GM21528 (cell line): ENCODE data around the gene XIRP1.

Experiments used
- ATAC-seq: cut with Tn5 transposase; IDR thresholded peaks from one replicate; pipeline ENCODE4 v1.9.1; 2021; ENCODE audit warnings: mild to moderate bottlenecking, moderate library complexity; ENCODE audit not compliant: unreplicated experiment, low FRiP score

XIRP1 gene

GRCh38 chr3:39146083-39146501, 46.3 kb downstream of the XIRP1 start:
- ATAC-seq: no peak

- ATAC-seq: no peak
Measured at GRCh38 chr3:39144748-39145380, 47.5 kb downstream of the XIRP1 start.

DNA sequence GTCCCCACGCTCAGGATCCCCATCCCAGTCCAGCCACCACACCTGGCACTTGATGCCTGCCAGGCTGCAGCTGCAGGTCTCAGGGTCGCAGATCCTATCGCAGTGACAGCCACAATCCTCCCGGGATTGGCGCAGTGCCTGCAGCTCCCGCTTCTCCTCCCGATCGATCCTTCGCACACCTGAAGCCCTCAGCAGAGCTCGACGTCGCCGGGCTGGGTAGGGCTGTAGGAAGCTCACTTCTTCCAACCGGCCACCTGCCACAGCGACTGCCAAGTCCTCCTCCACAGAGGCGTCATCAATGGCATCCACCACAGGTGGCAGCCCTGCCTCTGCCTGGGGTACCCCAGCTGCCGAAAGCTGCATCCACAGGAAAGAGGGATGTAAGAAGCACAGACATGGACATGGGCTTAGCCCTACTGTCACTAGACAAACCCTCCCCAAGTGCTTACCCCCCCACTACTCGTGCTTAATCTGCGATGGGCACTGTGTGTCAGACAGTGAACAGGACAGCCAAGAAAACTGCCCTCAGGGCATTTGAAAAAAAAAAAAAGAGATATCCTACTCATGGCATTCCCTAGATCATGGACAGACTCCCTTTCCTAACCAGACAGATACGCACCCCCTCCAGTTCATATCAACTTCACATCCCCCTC, 48.2 kb downstream of the XIRP1 start:
- ATAC-seq: no peak

GRCh38 chr3:39143051-39143885, 49.1 kb downstream of the XIRP1 start:
- ATAC-seq: no peak

GRCh38 chr3:39142067-39142466, 50.3 kb downstream of the XIRP1 start:
- ATAC-seq: no peak

GRCh38 chr3:39141171-39141995, 51.0 kb downstream of the XIRP1 start:
- no peak for ATAC-seq

- ATAC-seq: no peak
Measured at GRCh38 chr3:39140341-39140971, 51.9 kb downstream of the XIRP1 start.

DNA sequence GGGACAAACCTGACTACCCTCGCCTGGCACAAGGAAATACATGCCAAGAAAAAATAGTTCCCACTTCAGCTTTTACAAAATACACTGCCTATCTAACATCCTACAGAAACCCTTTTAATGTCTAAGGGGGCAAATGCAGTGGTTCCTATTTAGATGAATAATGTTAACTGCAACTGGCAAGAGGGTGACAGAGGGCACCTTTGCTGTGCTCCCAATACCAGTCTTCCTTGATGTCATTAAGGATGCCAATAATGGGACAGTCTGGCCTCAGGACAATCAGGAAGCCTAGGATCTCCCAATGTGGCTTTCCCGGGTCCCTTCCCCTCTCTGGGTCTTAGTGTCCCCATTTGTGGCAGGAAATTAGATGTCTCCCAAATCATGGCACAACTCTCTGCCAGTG, 53.0 kb downstream of the XIRP1 start:
- ATAC-seq: no peak

GRCh38 chr3:39138804-39139415, 53.5 kb downstream of the XIRP1 start:
- no peak for ATAC-seq

DNA sequence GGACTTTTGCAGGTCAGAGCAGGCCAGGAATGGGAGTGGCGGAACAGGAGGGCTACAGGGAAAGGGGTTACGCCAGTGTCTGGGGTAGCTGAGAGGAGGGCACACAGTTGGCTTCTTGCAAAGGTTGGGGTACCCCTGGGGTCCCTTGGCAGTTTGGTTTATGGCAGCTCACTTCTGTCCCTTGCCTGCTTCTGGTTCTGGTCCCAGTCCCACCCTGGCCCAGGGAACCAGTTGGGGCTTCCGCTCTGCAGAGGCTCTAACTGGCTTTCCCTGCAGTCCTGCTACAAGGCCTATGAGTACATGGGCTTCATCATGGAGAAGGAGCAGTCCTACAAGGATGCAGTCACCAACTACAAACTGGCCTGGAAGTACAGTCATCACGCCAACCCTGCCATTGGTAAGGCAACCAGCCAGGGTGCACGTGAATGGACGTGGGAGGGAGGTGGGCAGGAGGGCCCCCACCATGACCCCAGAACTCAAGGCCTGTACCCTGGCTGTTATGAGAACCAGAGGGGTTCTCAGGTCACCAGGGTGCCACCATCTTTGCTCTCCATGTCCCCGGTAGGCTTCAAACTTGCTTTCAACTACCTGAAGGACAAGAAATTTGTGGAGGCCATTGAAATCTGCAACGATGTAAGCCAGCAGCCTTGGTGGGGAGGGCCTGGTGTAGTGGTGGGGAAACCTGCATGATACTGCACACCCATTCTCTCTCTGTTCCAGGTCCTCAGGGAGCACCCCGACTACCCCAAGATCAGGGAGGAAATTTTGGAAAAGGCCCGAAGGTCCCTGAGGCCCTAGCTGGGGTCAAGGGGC, 54.2 kb downstream of the XIRP1 start:
- no peak for ATAC-seq

DNA sequence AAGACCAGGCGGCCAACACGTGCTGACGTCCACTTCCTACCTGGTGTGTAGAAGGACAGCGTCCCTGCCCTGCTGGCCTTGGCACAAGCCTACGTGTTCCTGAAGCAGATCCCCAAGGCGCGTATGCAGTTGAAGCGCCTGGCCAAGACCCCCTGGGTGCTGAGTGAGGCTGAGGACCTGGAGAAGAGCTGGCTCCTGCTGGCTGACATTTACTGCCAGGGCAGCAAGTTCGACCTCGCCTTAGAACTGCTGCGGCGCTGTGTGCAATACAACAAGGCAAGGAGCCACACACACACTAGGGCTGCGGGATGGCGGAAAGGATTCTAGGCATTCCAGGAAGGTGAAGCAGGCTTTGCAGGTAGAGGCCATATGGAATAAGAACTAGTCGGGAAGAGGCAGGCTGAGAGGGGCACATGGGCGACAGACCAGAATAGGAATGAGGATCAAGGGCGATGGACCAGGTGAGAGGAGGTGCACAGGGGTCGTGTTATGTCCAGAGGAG, 54.9 kb downstream of the XIRP1 start:
- ATAC-seq: no peak

GRCh38 chr3:39136533-39137434, 55.6 kb downstream of the XIRP1 start:
- no peak for ATAC-seq

DNA sequence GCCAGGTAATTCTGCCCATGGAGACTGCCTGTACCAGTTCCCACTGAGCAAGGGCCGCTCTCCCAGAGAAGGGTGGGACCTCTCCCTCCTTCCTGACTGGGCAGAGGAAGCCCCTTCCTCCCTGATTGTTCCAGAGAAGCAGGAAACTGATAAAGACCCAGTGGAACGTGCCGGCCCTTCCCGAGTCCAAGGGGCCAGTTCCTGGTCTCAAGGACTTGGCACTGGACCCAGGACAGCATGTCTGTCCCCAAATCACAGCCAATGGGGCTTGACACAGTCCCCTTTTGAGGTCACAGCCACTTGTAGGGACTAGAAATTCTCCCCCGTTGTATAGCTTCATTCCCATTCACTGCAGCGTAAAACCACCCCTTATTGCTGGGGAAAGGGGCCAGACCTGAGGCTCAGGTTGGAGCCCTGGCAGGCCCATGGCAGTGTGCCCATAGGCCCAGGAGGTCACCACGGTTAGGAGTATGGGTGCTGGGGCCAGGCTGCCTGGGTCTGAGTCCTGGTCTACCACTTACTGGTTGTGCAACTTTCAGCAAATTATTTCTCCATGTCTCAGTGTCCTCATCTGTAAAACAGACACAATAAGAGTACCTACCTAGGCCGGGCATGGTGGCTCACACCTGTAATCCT, 57.1 kb downstream of the XIRP1 start:
- no peak for ATAC-seq

DNA sequence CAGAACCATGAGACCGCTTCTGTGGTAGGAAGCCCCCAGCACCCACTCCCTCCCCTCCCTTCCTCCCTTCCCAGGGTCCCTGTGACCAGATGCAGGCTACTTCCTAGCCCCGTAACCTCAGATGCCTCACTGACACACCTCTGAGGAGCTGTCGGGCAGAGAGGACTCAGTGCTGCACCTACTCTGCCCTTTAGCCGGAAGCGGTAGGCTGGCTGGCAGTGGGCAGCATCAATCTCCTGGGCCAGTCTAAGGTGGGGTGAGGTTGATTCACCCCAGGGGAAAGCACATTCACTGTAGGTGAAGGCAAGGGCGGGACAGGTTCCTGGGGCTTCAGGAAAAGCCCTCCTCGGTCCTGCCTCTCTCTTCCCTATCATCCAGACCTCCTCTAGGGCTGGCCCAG, 58.1 kb downstream of the XIRP1 start:
- ATAC-seq: no peak

GRCh38 chr3:39133822-39134221, 58.6 kb downstream of the XIRP1 start:
- ATAC-seq: no peak
